SK-N-SH (cell line): ENCODE results near the gene PIEZO2. TPM values are rescaled to one million over a fixed set of nuclear protein-coding genes. Genes with fewer than 3 reads are reported as not detected.

ENCODE experiments used
- CTCF ChIA-PET: fragments of 300-600, 350-600 bp; formaldehyde crosslinking; extraction: SDS; loops from one replicate; lab custom pipeline; 2021; lab: Yijun Ruan, JAX
- POLR2A ChIA-PET: fragments of 350-600 bp; sonication (Branson Sonifier 250); formaldehyde crosslinking; extraction: SDS; loops from one replicate; lab custom pipeline; 2020; ENCODE audit warnings: antibody characterized with exemption, inconsistent platforms; lab: Yijun Ruan, JAX
- DNase-seq: peaks from one replicate; pipeline ENCODE4 v3.0.0; 2012
- H2AFZ ChIP-seq: fragments of 200-600 bp; sonication (generic); 2 replicates; pipeline ENCODE4 v1.8.1; 2016; ENCODE audit warnings: antibody characterized with exemption, mild to moderate bottlenecking, low read depth
- H3F3A ChIP-seq: fragments of 200-600 bp; sonication (generic); replicated peaks from 2 replicates; pipeline ENCODE3; 2016; ENCODE audit warnings: antibody characterized with exemption, mild to moderate bottlenecking; ENCODE audit not compliant: insufficient read depth
- H3K27ac ChIP-seq, 2 experiments: fragments of 200-500 bp in 1 of 2; fragments of 200-600 bp in 1 of 2; sonication (Bioruptor generic) in 1 of 2; sonication (generic), shearing (Covaris generic) in 1 of 2; 2 replicates each; pipeline versions ENCODE4 v1.5.1 to v1.6.1; 2014 to 2016; ENCODE audit warnings: low read depth in 2 of 2, inconsistent platforms in 1 of 2, low read length in 1 of 2, mild to moderate bottlenecking in 1 of 2, mixed read lengths in 1 of 2
- H3K27me3 ChIP-seq: fragments of 200-600 bp; sonication (generic), shearing (Covaris generic); 2 replicates; pipeline ENCODE4 v1.6.1; 2016; ENCODE audit warnings: mixed run types; ENCODE audit not compliant: insufficient read depth
- H3K36me3 ChIP-seq, 2 experiments: fragments of 200-500 bp in 1 of 2; fragments of 200-600 bp in 1 of 2; sonication (Bioruptor generic) in 1 of 2; sonication (generic) in 1 of 2; replicated peaks in 1 of 2; 2 replicates each; pipeline versions ENCODE3 to v1.5.1; 2014 to 2016; ENCODE audit warnings: low read length in 1 of 2, mild to moderate bottlenecking in 1 of 2; ENCODE audit not compliant: insufficient read depth in 2 of 2, control insufficient read depth in 1 of 2
- H3K4me1 ChIP-seq, 2 experiments: fragments of 200-500 bp in 1 of 2; fragments of 200-600 bp in 1 of 2; sonication (Bioruptor generic) in 1 of 2; sonication (generic), shearing (Covaris generic) in 1 of 2; 2 replicates each; pipeline versions ENCODE4 v1.5.1 to v1.6.1; 2014 to 2016; ENCODE audit warnings: low read depth in 1 of 2, low read length in 1 of 2, mixed run types in 1 of 2; ENCODE audit not compliant: insufficient read depth in 2 of 2, control insufficient read depth in 1 of 2
- H3K4me2 ChIP-seq: fragments of 200-600 bp; sonication (generic), shearing (Covaris generic); 2 replicates; pipeline ENCODE4 v1.6.1; 2017; ENCODE audit warnings: mixed run types
- H3K4me3 ChIP-seq, 2 experiments: fragments of 200-500 bp in 1 of 2; fragments of 200-600 bp in 1 of 2; sonication (Bioruptor generic) in 1 of 2; sonication (generic), shearing (Covaris generic) in 1 of 2; 2 replicates each; pipeline versions ENCODE4 v1.5.1 to v1.8.1; 2014 to 2016; ENCODE audit warnings: low read depth in 2 of 2, inconsistent platforms in 1 of 2, low read length in 1 of 2, mild to moderate bottlenecking in 1 of 2, mixed read lengths in 1 of 2, moderate library complexity in 1 of 2
- H3K79me2 ChIP-seq: fragments of 200-600 bp; sonication (generic); 2 replicates; pipeline ENCODE4 v1.8.1; 2017; ENCODE audit warnings: mild to moderate bottlenecking; ENCODE audit not compliant: insufficient read depth
- H3K9ac ChIP-seq: fragments of 200-600 bp; sonication (generic); 2 replicates; pipeline ENCODE4 v1.6.1; 2017; ENCODE audit warnings: mixed run types
- H3K9me2 ChIP-seq: fragments of 200-600 bp; sonication (generic); 2 replicates; pipeline ENCODE4 v1.6.1; 2017; ENCODE audit warnings: mixed run types
- H3K9me3 ChIP-seq: fragments of 200-600 bp; sonication (generic); 2 replicates; pipeline ENCODE4 v1.6.1; 2017; ENCODE audit warnings: mixed run types, mild to moderate bottlenecking, moderate library complexity
- H4K20me1 ChIP-seq: fragments of 200-600 bp; sonication (generic); 2 replicates; pipeline ENCODE4 v1.6.1; 2017; ENCODE audit warnings: mild to moderate bottlenecking, mixed run types; ENCODE audit not compliant: insufficient read depth
- CTCF ChIP-seq: fragments of 200-600 bp; sonication (generic); IDR thresholded peaks from 2 replicates; pipeline ENCODE4 v1.6.1; 2017; ENCODE audit warnings: antibody characterized with exemption, mild to moderate bottlenecking, moderate library complexity
- EP300 ChIP-seq, 2 experiments: IDR thresholded peaks; 2 replicates each; pipeline versions ENCODE4 v1.4.0 to v1.6.1; 2012; ENCODE audit warnings: borderline replicate concordance in 1 of 2, low read depth in 1 of 2, low read length in 1 of 2
- FOXJ3 ChIP-seq: sonication (generic); formaldehyde crosslinking; IDR thresholded peaks from 2 replicates; pipeline ENCODE4 v1.5.1; 2020; ENCODE audit warnings: mild to moderate bottlenecking, missing genetic modification reagents
- FOXM1 ChIP-seq: IDR thresholded peaks from 2 replicates; pipeline ENCODE4 v1.4.0; 2012; ENCODE audit warnings: low read depth, mild to moderate bottlenecking
- GABPA ChIP-seq: IDR thresholded peaks from 2 replicates; pipeline ENCODE4 v1.4.0; 2012; ENCODE audit warnings: low read depth, mild to moderate bottlenecking
- GATA2 ChIP-seq: sonication (generic); formaldehyde crosslinking; IDR thresholded peaks from 2 replicates; pipeline ENCODE4 v1.5.0; 2020; ENCODE audit warnings: mild to moderate bottlenecking, missing genetic modification reagents
- IRF3 ChIP-seq: fragments of 150-350 bp; IDR thresholded peaks from 2 replicates; pipeline ENCODE4 v1.6.1; 2016; ENCODE audit warnings: mild to moderate bottlenecking, low read depth, low read length
- JUND ChIP-seq: IDR thresholded peaks from 2 replicates; pipeline ENCODE4 v1.4.0; 2012
- MAX ChIP-seq: IDR thresholded peaks from 2 replicates; pipeline ENCODE4 v1.4.0; 2012; ENCODE audit warnings: low read depth
- MXI1 ChIP-seq: IDR thresholded peaks from 2 replicates; pipeline ENCODE4 v1.6.1; 2012; ENCODE audit warnings: mild to moderate bottlenecking, low read depth, low read length, improper control_type of control experiment
- PBX3 ChIP-seq: IDR thresholded peaks from 2 replicates; pipeline ENCODE4; 2012
- POLR2AphosphoS5 ChIP-seq: IDR thresholded peaks from 2 replicates; pipeline ENCODE4 v1.6.1; 2012; ENCODE audit warnings: low read depth, low read length
- RCOR1 ChIP-seq: fragments of 150-350 bp; IDR thresholded peaks from 2 replicates; pipeline ENCODE4 v1.6.1; 2017; ENCODE audit warnings: antibody characterized with exemption, low read length
- RFX5 ChIP-seq: IDR thresholded peaks from 2 replicates; pipeline ENCODE4 v1.6.1; 2012; ENCODE audit warnings: mild to moderate bottlenecking, improper control_type of control experiment, low read length
- SIN3A ChIP-seq: IDR thresholded peaks from 2 replicates; pipeline ENCODE4 v1.6.1; 2012; ENCODE audit warnings: low read depth, mild to moderate bottlenecking, low read length, moderate library complexity, borderline replicate concordance
- SMC3 ChIP-seq: IDR thresholded peaks from 2 replicates; pipeline ENCODE4 v1.6.1; 2012; ENCODE audit warnings: low read depth, low read length, improper control_type of control experiment
- YY1 ChIP-seq: IDR thresholded peaks from 2 replicates; pipeline ENCODE4 v1.4.0; 2012; ENCODE audit warnings: low read depth, mild to moderate bottlenecking
- WGBS: methylation state at CpG from one replicate; pipeline ENCODE4 v1.1.6; 2017; ENCODE audit warnings: low lambda C conversion rate; 5-methylcytosine and 5-hydroxymethylcytosine counted together
- polyA plus RNA-seq, 3 experiments: library from polyadenylated mRNA; depleted of rRNA; stranded (reverse); fragments of >200 nt; gene quantifications; 2 replicates each; pipeline ENCODE4 v1.2.3, GENCODE V29; 2012
- TF ChIP-seq, protein P1 (sequence below): IDR thresholded peaks from 2 replicates; pipeline ENCODE4 v1.4.0; 2012; ENCODE audit warnings: low read depth, borderline replicate concordance
- TF ChIP-seq, protein P2 (sequence below): IDR thresholded peaks from 2 replicates; pipeline ENCODE4 v1.4.0; 2012; ENCODE audit warnings: low read depth, borderline replicate concordance

PIEZO2 gene
- polyA plus RNA-seq, 1 of the 3 experiments (the other 2 are of a cell fraction) = not detected

- H3K4me1 ChIP-seq = no peaks in the 10 kb centered on the region
- no peaks in the 10 kb centered on the region for H4K20me1 ChIP-seq
- no peak overlapping the region for H3K4me3 ChIP-seq
- peaks cover 3% of the 10 kb centered on the region; the same call in 1 of the 2 replicates for H3K9me3 ChIP-seq
- no peaks in the 10 kb centered on the region for H3K9me2 ChIP-seq
- H3K27me3 ChIP-seq = 0 out of 2 replicates have a peak, but pooled peaks cover 7% of the 10 kb centered on the region
- H3F3A ChIP-seq = no peaks in the 10 kb centered on the region
- no peak overlapping the region for H3K9ac ChIP-seq
- TF ChIP-seq RCOR1 (no peak), CTCF (no peak), SIN3A (no peak), MAX (no peak), PBX3 (no peak), YY1 (no peak), EP300 (IDR thresholded peaks at IDR 0.05; ENCODE audit: borderline replicate concordance in 1 of 2, low read depth in 1 of 2, low read length in 1 of 2) (no peak), SMC3 (no peak), FOXM1 (no peak), GATA2 (CRISPR knock-in tag) (no peak), GABPA (no peak), POLR2AphosphoS5 (no peak), IRF3 (no peak), MXI1 (no peak), FOXJ3 (no peak), JUND (no peak), RFX5 (no peak)
- TF ChIP-seq, protein P1, sequence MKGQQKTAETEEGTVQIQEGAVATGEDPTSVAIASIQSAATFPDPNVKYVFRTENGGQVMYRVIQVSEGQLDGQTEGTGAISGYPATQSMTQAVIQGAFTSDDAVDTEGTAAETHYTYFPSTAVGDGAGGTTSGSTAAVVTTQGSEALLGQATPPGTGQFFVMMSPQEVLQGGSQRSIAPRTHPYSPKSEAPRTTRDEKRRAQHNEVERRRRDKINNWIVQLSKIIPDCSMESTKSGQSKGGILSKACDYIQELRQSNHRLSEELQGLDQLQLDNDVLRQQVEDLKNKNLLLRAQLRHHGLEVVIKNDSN = no peak
- TF ChIP-seq, protein P2, sequence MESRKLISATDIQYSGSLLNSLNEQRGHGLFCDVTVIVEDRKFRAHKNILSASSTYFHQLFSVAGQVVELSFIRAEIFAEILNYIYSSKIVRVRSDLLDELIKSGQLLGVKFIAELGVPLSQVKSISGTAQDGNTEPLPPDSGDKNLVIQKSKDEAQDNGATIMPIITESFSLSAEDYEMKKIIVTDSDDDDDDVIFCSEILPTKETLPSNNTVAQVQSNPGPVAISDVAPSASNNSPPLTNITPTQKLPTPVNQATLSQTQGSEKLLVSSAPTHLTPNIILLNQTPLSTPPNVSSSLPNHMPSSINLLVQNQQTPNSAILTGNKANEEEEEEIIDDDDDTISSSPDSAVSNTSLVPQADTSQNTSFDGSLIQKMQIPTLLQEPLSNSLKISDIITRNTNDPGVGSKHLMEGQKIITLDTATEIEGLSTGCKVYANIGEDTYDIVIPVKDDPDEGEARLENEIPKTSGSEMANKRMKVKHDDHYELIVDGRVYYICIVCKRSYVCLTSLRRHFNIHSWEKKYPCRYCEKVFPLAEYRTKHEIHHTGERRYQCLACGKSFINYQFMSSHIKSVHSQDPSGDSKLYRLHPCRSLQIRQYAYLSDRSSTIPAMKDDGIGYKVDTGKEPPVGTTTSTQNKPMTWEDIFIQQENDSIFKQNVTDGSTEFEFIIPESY = no peak
- H2AFZ ChIP-seq = no peak overlapping the region
- CTCF ChIA-PET = no interaction called here
- POLR2A ChIA-PET = no interaction called here
- H3K36me3 ChIP-seq = no peaks in the 10 kb centered on the region
- H3K4me2 ChIP-seq = no peak overlapping the region
- WGBS = 4% methylated on average over 1 of the region's 1 CpG
- DNase-seq = no peak
- no peak overlapping the region for H3K27ac ChIP-seq
- no peaks in the 10 kb centered on the region for H3K79me2 ChIP-seq
Observed at GRCh38 chr18:11167778-11168177, 18.4 kb upstream of the PIEZO2 start.
